Measurements from ENCODE around the gene MTFR1L. TPM values are rescaled to one million over a fixed set of nuclear protein-coding genes. Genes with fewer than 3 reads are reported as not detected.

Gene MTFR1L
- total RNA-seq, 1 experiment from 2014 or later = 32.5 TPM

- H3K4me3 Mint-ChIP-seq = no peak overlapping the region
- Histone ChIP-seq H3K9ac (ENCODE audit: extremely low read depth, insufficient read length, low read length) (no peak overlapping the region), H3K9me3 (ENCODE audit: control insufficient read depth, low read depth, low read length) (no peaks in the 10 kb centered on the region), H2BK12ac (ENCODE audit: insufficient read length, low read depth, low read length) (no peak overlapping the region), H3K79me2 (ENCODE audit: insufficient read depth, low read length) (no peaks in the 10 kb centered on the region), H2BK15ac (ENCODE audit: low read depth, low read length) (no peak overlapping the region), H3K4ac (ENCODE audit: low read depth, low read length) (no peak overlapping the region), H4K5ac (ENCODE audit: insufficient read length, low read depth, low read length) (no peak overlapping the region), H3K27me3 (ENCODE audit: insufficient read depth, low read length) (no peaks in the 10 kb centered on the region), H3K4me2 (ENCODE audit: insufficient read depth, insufficient read length, low read length) (no peak overlapping the region), H4K91ac (ENCODE audit: insufficient read length, low read depth, low read length) (no peak overlapping the region), H3K23ac (ENCODE audit: insufficient read length, low read depth, low read length) (no peak overlapping the region), H2BK120ac (ENCODE audit: low read depth, low read length, poor library complexity, severe bottlenecking) (no peak overlapping the region), H2BK20ac (ENCODE audit: low read depth, low read length, poor library complexity, severe bottlenecking) (no peak overlapping the region), H4K8ac (replicated peaks; ENCODE audit: insufficient read length, low read depth, low read length) (no peak overlapping the region), H3K79me1 (ENCODE audit: insufficient read depth, low read depth, low read length, poor library complexity, severe bottlenecking) (no peaks in the 10 kb centered on the region), H3K56ac (ENCODE audit: insufficient read length, low read depth, low read length) (no peak overlapping the region), H3K4me1 (ENCODE audit: insufficient read depth, low read length) (peaks cover 10% of the 10 kb centered on the region; the same call in 1 of the 2 replicates), H3K23me2 (ENCODE audit: insufficient read length, low read depth, low read length, poor library complexity, severe bottlenecking) (no peaks in the 10 kb centered on the region), H3K18ac (ENCODE audit: insufficient read length, low read depth, low read length) (no peak overlapping the region), H2AK5ac (ENCODE audit: insufficient read length, low read length) (no peak overlapping the region), H2BK5ac (ENCODE audit: insufficient read length, low read length) (no peak overlapping the region), H4K20me1 (ENCODE audit: control insufficient read depth, insufficient read depth, insufficient read length) (no peaks in the 10 kb centered on the region), H3K14ac (ENCODE audit: insufficient read depth, low read length) (no peak overlapping the region; the same call in 1 of the 2 replicates), H3K27ac (ENCODE audit: insufficient read length, low read depth, low read length) (no peak overlapping the region), H3T11ph (ENCODE audit: low read length) (no peak overlapping the region), H2AFZ (ENCODE audit: low read length) (no peak overlapping the region)
- no CpG with 5 or more reads among the region's 9 CpGs for WGBS (ENCODE audit: extremely low coverage, insufficient read length, low lambda C conversion rate)
- no peaks in the 10 kb centered on the region for H3K36me3 Mint-ChIP-seq (ENCODE audit: insufficient read depth in 1 of 3, low read depth in 3 of 3)
- H3K9me3 Mint-ChIP-seq = no peaks in the 10 kb centered on the region
- DNase-seq = no peak
- H3K27me3 Mint-ChIP-seq (ENCODE audit: low read depth) = no peaks in the 10 kb centered on the region; the same call in 1 of the 2 replicates
- no peak for TF ChIP-seq CTCF (conservative IDR thresholded peaks at IDR 0.05)
- no peak overlapping the region for H3K27ac Mint-ChIP-seq
- H3K4me1 Mint-ChIP-seq = peaks cover 47 to 49% of the 10 kb centered on the region in 2 experiments
Observed at GRCh38 chr1:25784575-25785051, 35.1 kb upstream of the MTFR1L start.
